Suprapubic skin (tissue), 4 donors: ENCODE results near the gene RRP8. TPM values are rescaled to one million over a fixed set of nuclear protein-coding genes. Genes with fewer than 3 reads are reported as not detected.

ENCODE experiments used
- DNase-seq, 2 donors: peaks; one replicate each; pipeline ENCODE4 v3.0.0-alpha.2; 2019; ENCODE audit warnings: low spot score in 2 of 2
- H3K27ac ChIP-seq: fragments of 200-600 bp; sonication (generic); one replicate; pipeline ENCODE4 v1.5.1; 2019
- H3K27me3 ChIP-seq: fragments of 200-600 bp; sonication (generic); one replicate; pipeline ENCODE4 v1.5.1; 2019
- H3K36me3 ChIP-seq: fragments of 200-600 bp; sonication (generic); one replicate; pipeline ENCODE4 v1.5.1; 2019
- H3K4me1 ChIP-seq: fragments of 200-600 bp; sonication (generic); one replicate; pipeline ENCODE4 v1.5.1; 2019
- H3K4me3 ChIP-seq: fragments of 200-600 bp; sonication (generic); one replicate; pipeline ENCODE4 v1.5.1; 2019; ENCODE audit warnings: mild to moderate bottlenecking
- H3K9me3 ChIP-seq: fragments of 200-600 bp; sonication (generic); one replicate; pipeline ENCODE4 v1.5.1; 2019
- CTCF ChIP-seq, 2 donors: fragments of 200-600 bp in 1 of 2; fragments of 450-650 bp in 1 of 2; sonication (generic) in 1 of 2; IDR thresholded peaks; one replicate each; pipeline ENCODE4 v1.5.1; 2016 to 2019; ENCODE audit warnings: antibody characterized with exemption in 2 of 2, mild to moderate bottlenecking in 1 of 2, moderate library complexity in 1 of 2
- EP300 ChIP-seq: sonication (generic); formaldehyde crosslinking; IDR thresholded peaks from one replicate; pipeline ENCODE4 v1.6.1; 2017; ENCODE audit warnings: antibody characterized with exemption
- POLR2A ChIP-seq, 2 donors: fragments of 450-650 bp; IDR thresholded peaks; one replicate each; pipeline ENCODE4 v1.6.1; 2017; ENCODE audit warnings: antibody characterized with exemption in 2 of 2, mild to moderate bottlenecking in 2 of 2, moderate library complexity in 2 of 2
- POLR2AphosphoS5 ChIP-seq, 3 donors: sonication (generic); formaldehyde crosslinking; IDR thresholded peaks; one replicate each; pipeline ENCODE4 v1.6.1; 2017; ENCODE audit warnings: antibody characterized with exemption in 3 of 3
- WGBS: methylation state at CpG from one replicate; pipeline ENCODE4 v1.1.5; 2018; 5-methylcytosine and 5-hydroxymethylcytosine counted together
- total RNA-seq, 4 donors: library from RNA; depleted of rRNA; stranded (reverse); fragments of >200 nt; gene quantifications; one replicate each; pipeline ENCODE4 v1.1.0, GENCODE V29; 2016

RRP8 gene
- total RNA-seq, 4 donors from 2014 or later = 15.9 to 33.6 (median 18.3) TPM

GRCh38 chr11:6557761-6558674, 45.4 kb downstream of the RRP8 start:
- H3K27ac ChIP-seq = no peak overlapping the region
- no peak for DNase-seq
- WGBS = 92% methylated on average over 12 of the region's 14 CpGs
- no peaks in the 10 kb centered on the region for H3K36me3 ChIP-seq
- no peaks in the 10 kb centered on the region for H3K4me1 ChIP-seq
- no peaks in the 10 kb centered on the region for H3K9me3 ChIP-seq
- H3K27me3 ChIP-seq = no peaks in the 10 kb centered on the region
- H3K4me3 ChIP-seq = no peak overlapping the region
- TF ChIP-seq EP300 = no peak
- TF ChIP-seq POLR2AphosphoS5 (IDR thresholded peaks at IDR 0.05) = no peak
- TF ChIP-seq POLR2A (IDR thresholded peaks at IDR 0.05) = no peak
- TF ChIP-seq CTCF (IDR thresholded peaks at IDR 0.05) = no peak

DNA sequence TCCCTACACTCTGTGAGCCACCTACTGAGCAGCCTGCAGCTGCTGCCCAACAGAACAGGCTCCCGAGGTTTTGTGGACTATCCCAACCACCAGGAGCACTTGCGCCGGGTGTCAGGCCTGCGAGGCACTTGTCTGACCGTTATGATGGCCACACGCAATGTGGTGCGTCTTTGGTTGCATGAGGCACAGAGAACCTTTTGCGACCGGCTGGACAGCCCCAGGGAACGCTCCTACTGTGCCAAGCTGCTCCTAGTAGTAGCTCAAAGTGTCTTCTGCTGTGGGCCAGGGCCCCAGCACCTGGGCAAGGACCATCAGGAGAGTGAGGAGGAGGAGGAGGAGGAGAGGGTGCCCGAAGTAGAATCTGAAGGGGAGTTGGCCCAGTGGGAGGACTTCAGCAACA, 46.4 kb downstream of the RRP8 start:
- TF ChIP-seq EP300 = no peak
- no peak for TF ChIP-seq POLR2AphosphoS5 (IDR thresholded peaks at IDR 0.05)
- no peak for TF ChIP-seq CTCF (IDR thresholded peaks at IDR 0.05)
- no peak for TF ChIP-seq POLR2A (IDR thresholded peaks at IDR 0.05)
- Histone ChIP-seq H3K27me3 (no peaks in the 10 kb centered on the region), H3K36me3 (no peaks in the 10 kb centered on the region), H3K9me3 (no peaks in the 10 kb centered on the region), H3K4me3 (no peak overlapping the region), H3K27ac (no peak overlapping the region), H3K4me1 (no peaks in the 10 kb centered on the region)
- 96% methylated on average over 10 of the region's 11 CpGs for WGBS
- DNase-seq = no peak

DNA sequence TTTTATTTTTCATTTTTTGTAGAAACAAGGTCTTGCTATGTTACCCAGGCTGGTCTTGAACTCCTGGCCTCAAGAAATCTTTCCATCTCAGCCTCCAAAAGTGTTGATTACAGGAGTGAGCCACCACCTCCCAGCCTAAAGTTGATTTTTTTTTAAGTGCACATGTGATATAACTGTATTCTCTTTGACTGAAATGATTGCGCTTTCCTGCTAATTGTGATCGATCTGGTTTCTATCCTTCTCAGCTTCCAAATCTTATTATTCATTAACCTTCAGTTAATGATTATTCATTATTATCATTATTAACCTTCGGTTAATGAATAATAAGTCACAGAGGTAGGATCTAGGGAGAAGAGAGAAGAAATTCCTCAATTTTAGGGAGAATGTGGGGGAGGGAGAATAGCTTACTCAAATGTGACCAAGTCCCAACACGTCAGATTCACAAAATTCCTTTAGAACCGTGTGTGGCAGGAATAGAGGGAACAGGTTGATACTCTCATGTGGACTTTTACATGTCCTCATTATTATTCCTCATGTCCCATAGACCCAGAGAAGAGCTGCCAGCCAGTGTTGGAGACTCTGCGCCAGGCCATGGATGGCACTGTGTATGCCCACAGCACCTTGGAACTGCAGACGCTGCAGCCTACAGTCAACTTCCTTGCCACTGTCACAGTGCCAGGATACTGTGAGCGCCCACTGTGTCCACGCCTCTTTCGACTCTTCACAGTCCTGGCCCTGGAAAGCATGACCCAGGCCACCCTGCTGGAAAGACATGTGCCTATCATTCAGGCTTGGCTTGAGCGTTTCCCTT, 47.1 kb downstream of the RRP8 start:
- TF ChIP-seq CTCF (IDR thresholded peaks at IDR 0.05) = no peak
- no peak for TF ChIP-seq POLR2AphosphoS5 (IDR thresholded peaks at IDR 0.05)
- no peak for TF ChIP-seq POLR2A (IDR thresholded peaks at IDR 0.05)
- TF ChIP-seq EP300 = no peak
- Histone ChIP-seq H3K4me3 (no peak overlapping the region), H3K4me1 (no peaks in the 10 kb centered on the region), H3K27ac (no peak overlapping the region), H3K9me3 (no peaks in the 10 kb centered on the region), H3K27me3 (no peaks in the 10 kb centered on the region), H3K36me3 (no peaks in the 10 kb centered on the region)
- WGBS = 84% methylated on average over 11 of the region's 11 CpGs
- DNase-seq = no peak

GRCh38 chr11:6554828-6555706, 48.3 kb downstream of the RRP8 start:
- Histone ChIP-seq H3K27ac (no peak overlapping the region), H3K4me1 (no peaks in the 10 kb centered on the region)
- WGBS = 87% methylated on average over 5 of the region's 5 CpGs

More at GRCh38 chr11:6554828-6555706, 48.3 kb downstream of the RRP8 start:
- DNase-seq = no peak
- Histone ChIP-seq H3K27me3 (no peaks in the 10 kb centered on the region), H3K4me3 (no peak overlapping the region), H3K9me3 (no peaks in the 10 kb centered on the region), H3K36me3 (no peaks in the 10 kb centered on the region)
- TF ChIP-seq CTCF (IDR thresholded peaks at IDR 0.05) (no peak), EP300 (no peak), POLR2A (IDR thresholded peaks at IDR 0.05) (no peak), POLR2AphosphoS5 (IDR thresholded peaks at IDR 0.05) (no peak)
